Fibroblast of villous mesenchyme (primary cell): ENCODE measurements around the gene ROR1. TPM values are rescaled to one million over a fixed set of nuclear protein-coding genes. Genes with fewer than 3 reads are reported as not detected.
A peak's percentile ranks its signal among the peaks of the same experiment; 100 is the strongest.

ENCODE experiments used
- DNase-seq: peaks from one replicate; pipeline ENCODE4 v3.0.0-alpha.2; 2010; ENCODE audit warnings: low read depth
- H3K4me3 ChIP-seq: 2 replicates; pipeline ENCODE4 v1.5.1; 2011; ENCODE audit warnings: low read depth, mild to moderate bottlenecking, low read length
- total RNA-seq: library from RNA; depleted of rRNA; stranded (reverse); fragments of >200 nt; gene quantifications from 2 replicates; pipeline ENCODE4 v1.2.3, GENCODE V29; 2012
- TF ChIP-seq, protein P1 (sequence below): IDR thresholded peaks from 2 replicates; pipeline ENCODE4 v1.5.1; 2012; ENCODE audit warnings: low read depth, mild to moderate bottlenecking, low read length; ENCODE audit not compliant: insufficient read depth

ROR1 gene
- total RNA-seq, 1 donor = 8.6 TPM

DNA sequence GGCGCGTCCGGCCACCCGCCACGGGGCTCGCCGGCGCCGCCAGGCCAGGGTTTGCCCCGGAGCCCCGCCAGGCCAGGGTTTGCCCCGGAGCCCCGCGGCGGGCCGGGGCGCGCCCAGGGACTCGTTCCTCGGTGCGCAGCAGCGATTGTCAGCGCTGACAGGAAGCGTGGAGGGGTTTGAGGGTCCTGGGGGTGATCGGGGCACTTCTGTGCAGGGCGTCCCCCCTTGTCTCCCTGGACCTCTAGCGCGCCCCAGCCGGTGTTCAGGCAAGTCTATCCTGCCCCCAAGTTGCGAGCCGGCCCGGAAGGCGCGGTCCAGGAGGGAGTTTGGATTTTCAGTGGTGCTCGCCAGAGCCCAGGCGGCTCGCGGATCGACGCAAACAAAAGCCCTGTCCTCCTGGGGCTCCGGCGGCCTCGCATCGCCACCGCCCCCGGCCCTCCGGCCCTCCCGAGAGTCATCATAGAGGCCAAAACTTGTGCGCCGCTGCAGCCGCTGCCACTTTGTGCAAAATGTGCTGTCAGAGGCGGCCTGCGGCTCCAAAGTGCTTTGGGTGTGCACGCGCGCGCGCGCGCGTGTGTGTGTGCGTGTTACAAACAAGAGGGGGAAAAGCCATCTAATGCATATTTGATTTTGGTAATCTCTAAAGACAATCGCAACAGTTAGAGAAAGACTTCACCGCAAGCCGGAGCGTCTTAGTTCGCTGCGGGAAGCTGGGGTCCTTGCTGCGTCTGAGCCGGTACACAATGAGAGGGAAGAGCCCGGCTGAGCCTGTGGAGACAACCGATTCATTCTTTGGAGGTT lies 1.0 kb downstream of the ROR1 start:
- DNase-seq = peak; percentile 55
- TF ChIP-seq, protein P1, sequence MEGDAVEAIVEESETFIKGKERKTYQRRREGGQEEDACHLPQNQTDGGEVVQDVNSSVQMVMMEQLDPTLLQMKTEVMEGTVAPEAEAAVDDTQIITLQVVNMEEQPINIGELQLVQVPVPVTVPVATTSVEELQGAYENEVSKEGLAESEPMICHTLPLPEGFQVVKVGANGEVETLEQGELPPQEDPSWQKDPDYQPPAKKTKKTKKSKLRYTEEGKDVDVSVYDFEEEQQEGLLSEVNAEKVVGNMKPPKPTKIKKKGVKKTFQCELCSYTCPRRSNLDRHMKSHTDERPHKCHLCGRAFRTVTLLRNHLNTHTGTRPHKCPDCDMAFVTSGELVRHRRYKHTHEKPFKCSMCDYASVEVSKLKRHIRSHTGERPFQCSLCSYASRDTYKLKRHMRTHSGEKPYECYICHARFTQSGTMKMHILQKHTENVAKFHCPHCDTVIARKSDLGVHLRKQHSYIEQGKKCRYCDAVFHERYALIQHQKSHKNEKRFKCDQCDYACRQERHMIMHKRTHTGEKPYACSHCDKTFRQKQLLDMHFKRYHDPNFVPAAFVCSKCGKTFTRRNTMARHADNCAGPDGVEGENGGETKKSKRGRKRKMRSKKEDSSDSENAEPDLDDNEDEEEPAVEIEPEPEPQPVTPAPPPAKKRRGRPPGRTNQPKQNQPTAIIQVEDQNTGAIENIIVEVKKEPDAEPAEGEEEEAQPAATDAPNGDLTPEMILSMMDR = no peak
- H3K4me3 ChIP-seq = peak overlapping the region; percentile 82

DNA sequence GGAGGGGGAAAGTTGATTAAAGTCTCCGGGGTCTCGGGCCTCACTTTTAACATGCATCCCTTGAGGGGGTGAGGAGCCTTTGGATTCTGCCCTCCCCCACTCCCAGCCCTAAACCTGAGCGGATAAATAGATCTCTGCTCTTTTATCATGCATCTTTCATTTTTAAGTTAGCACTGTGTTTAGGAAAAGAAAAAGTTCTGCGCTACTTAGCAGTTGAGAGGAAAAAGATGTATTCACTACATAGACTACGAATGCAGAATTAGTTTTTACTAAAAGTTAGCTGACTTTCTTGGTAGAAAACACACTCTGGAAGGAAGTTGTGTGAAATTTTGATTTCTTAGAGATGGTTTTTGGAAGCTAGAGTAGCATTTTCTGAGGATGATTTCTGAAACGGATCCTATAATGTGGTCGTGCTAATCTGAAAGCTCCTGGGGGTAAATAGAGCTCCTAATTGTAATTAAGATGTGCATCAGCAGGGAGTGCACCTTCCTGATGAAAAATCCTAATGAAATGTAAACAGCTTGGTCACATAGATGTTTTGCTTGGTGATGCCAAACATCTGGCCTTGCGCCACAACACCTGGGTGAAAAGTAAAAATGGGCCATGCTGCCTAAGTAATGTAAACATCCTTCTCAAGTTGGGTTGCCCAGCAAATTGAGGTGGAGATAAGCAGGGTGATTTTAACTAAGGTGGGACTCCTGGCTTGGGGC lies 1.8 kb downstream of the ROR1 start:
- DNase-seq = peak; percentile 36
- H3K4me3 ChIP-seq = peak overlapping the region; percentile 82
- TF ChIP-seq, protein P1 = no peak

DNA sequence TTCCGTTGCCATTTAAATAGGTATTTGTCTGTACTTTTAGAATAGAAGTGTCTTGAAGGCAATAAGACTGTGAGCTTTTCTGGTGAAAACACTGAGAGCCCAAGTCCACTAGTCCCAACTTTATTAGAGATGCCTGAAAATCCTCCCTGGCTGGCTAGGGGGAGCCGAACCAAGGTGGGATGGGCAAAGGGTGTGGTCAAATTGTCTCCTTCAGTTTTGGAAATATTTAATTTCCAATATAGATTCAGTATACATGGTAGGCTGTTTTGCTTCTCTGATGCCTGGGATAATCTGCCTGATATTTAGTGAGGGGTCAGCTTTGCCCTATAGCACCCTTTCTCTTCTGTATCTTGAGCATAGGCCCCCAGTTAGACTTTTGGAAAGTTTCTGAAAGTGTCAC lies 3.5 kb downstream of the ROR1 start:
- TF ChIP-seq, protein P1 = peak; percentile 13
- no peak overlapping the region for H3K4me3 ChIP-seq
- no peak for DNase-seq

DNA sequence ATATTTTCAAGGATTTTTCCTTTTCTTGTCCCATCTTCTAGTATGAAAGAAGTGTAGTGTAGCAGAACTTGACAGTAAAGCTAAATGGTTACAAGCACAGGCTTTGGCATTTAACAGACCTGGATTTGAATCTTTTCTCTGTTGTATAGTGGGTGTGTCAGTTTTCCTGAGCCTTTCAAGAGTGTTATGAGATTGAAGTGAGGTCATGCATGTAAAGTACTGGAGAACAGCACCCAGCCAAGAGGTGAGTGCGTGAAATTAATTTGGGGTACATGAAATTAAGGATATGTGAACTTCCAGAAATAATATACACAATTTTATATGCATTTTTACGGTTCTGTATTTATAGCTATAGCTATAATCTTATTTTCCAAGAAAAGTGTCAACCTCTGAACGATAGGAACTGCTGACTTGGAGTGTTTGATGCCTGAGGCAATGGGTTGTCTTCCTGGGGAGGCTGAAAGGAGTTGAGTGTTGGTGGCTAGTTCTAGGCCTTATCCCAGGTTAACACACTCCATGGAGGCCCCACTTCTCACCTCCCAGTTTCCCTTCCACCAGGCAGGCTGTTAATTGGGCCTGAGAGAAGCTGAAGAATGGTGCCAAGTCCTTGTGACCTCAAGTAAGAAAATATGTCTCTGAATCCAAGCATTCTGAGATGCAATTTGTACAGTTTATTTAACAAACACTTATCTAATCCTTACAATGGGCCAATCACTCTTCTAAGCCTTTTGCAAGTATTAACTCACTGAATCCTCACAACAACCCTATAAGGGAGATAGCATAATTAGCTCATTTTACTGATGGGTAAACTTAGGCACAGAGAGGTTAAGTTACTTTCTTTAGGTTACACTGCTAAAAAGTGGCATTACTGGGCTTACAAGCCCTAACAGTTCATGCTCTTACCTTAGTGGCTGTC lies 4.4 kb downstream of the ROR1 start:
- no peak for DNase-seq
- TF ChIP-seq, protein P1 = no peak
- no peak overlapping the region for H3K4me3 ChIP-seq

DNA sequence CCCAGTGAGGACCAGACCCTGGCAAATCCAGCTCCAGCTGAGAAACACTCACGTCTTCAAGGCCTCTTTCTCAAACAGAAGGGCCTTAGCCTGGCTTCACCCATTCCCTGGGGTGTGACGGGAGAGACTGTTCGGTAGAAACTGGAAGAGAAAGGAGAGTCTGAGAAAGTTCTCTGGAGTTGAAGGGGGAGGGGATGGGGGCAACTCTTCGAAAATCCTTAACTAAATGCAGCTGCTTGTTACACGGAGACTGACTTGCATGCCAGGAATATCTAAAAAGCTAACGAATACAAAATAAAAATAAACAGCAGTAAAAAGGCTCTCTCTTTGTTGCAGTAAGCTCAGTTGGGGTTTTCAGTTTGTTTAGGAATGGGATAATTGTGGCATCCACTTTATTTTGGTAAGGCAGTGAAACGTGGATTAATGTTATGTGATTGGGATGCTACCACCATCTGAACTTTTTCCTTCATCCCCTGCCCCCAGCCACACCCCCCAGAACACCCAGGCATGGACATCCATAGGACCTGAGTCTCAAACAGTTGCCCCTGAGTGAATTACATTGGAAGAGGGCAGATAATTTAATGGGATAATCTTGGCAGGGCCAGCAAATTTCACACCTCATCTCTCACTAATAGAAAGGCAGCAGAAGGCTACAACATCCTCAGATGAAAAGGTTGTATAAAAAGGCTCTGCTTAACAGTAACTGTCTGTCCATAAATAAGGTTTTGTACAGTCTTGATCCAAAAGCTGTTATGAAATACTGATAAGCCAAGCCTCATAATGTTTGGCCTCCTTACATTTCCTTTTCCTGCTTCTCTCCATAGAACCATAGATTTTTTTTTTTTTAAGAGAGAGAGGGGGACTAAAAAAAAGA lies 5.8 kb downstream of the ROR1 start:
- peak; percentile 78 for DNase-seq
- H3K4me3 ChIP-seq = no peak overlapping the region

More for the DNA sequence above, 5.8 kb downstream of the ROR1 start:
- TF ChIP-seq, protein P1 = no peak
